Prostate gland (tissue), 2 donors: ENCODE data around the gene ABCC3. TPM values are rescaled to one million over a fixed set of nuclear protein-coding genes. Genes with fewer than 3 reads are reported as not detected.

ENCODE experiments used
- DNase-seq: peaks from one replicate; pipeline ENCODE4 v3.0.0-alpha.2; 2019; ENCODE audit warnings: low spot score
- H3K27ac ChIP-seq, 2 donors: fragments of 200-600 bp; sonication (generic); 2 replicates each; pipeline ENCODE4 v1.5.1; 2017 to 2019
- H3K27me3 ChIP-seq: fragments of 200-600 bp; sonication (generic); replicated peaks from 2 replicates; pipeline ENCODE4 v1.5.1; 2019; ENCODE audit not compliant: insufficient read depth
- H3K36me3 ChIP-seq, 2 donors: fragments of 200-600 bp; sonication (generic); 1 replicate in 1 of 2; 2 replicates in 1 of 2; pipeline versions ENCODE4 v1.5.1 to v1.8.1; 2017 to 2019
- H3K4me1 ChIP-seq: fragments of 200-600 bp; sonication (generic); replicated peaks from 2 replicates; pipeline ENCODE4 v1.5.1; 2019
- H3K4me3 ChIP-seq, 2 donors: fragments of 200-600 bp; sonication (generic); 2 replicates each; pipeline ENCODE4 v1.5.1; 2017 to 2019
- H3K9me3 ChIP-seq: fragments of 200-600 bp; sonication (generic); 2 replicates; pipeline ENCODE4 v1.5.1; 2017
- POLR2A ChIP-seq: fragments of 450-650 bp; IDR thresholded peaks from one replicate; pipeline ENCODE4 v1.6.1; 2016; ENCODE audit warnings: antibody characterized with exemption, mild to moderate bottlenecking
- POLR2AphosphoS5 ChIP-seq: sonication (generic); formaldehyde crosslinking; IDR thresholded peaks from one replicate; pipeline ENCODE4 v1.6.1; 2017; ENCODE audit warnings: antibody characterized with exemption
- WGBS: methylation state at CpG from one replicate; pipeline ENCODE4 v1.1.5; 2018; 5-methylcytosine and 5-hydroxymethylcytosine counted together
- intact Hi-C: fragments of 100-400 bp; cut with DNase I; formaldehyde crosslinking; loops from one replicate; pipeline ENCODE4 v1.14.2; 2022
- total RNA-seq, 2 donors: library from RNA; depleted of rRNA; stranded (reverse); fragments of >200 nt; gene quantifications; one replicate each; pipeline ENCODE4 v1.1.0, GENCODE V29; 2016
- TF ChIP-seq, protein P1 (sequence below), 4 experiments: fragments of 200-600 bp in 2 of 4; fragments of 450-650 bp in 2 of 4; sonication (generic) in 2 of 4; IDR thresholded peaks; 1 replicate in 3 of 4; 2 replicates in 1 of 4; pipeline ENCODE4 v1.5.1; 2016 to 2019; ENCODE audit warnings: antibody characterized with exemption in 4 of 4, mild to moderate bottlenecking in 2 of 4, moderate library complexity in 2 of 4

ABCC3 gene
- total RNA-seq, 2 donors from 2014 or later: 65.9 to 66.1 TPM

GRCh38 chr17:50656509-50656908 lies 21.8 kb downstream of the ABCC3 start:
- no peak overlapping the region for H3K4me3 ChIP-seq
- no peaks in the 10 kb centered on the region for H3K9me3 ChIP-seq
- no peaks in the 10 kb centered on the region for H3K36me3 ChIP-seq
- WGBS: 100% methylated on average over 5 of the region's 5 CpGs
- H3K4me1 ChIP-seq: peaks cover 13% of the 10 kb centered on the region
- no peaks in the 10 kb centered on the region for H3K27me3 ChIP-seq
- intact Hi-C loops: no loop called here
- DNase-seq: no peak
- TF ChIP-seq POLR2A (no peak), POLR2AphosphoS5 (no peak)
- H3K27ac ChIP-seq: no peak overlapping the region

DNA sequence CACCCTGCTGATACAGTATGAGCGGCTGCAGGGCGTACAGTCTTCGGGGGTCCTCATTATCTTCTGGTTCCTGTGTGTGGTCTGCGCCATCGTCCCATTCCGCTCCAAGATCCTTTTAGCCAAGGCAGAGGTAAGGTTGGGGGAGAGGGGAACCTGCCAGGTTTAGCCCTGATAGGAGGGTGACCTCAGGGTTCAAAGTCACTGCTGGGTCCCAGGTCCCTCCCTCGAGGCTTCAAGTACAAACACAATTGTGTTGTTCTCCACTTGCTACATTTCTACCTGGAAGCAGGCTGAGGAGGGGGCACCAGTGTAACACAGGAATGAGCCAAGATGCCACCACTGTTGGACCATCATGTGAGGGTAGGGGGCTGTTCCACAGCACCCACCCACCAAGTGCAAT lies 22.4 kb downstream of the ABCC3 start:
- H3K4me3 ChIP-seq: no peak overlapping the region
- H3K27me3 ChIP-seq: no peaks in the 10 kb centered on the region
- no peak for DNase-seq
- no peaks in the 10 kb centered on the region for H3K36me3 ChIP-seq
- H3K9me3 ChIP-seq: no peaks in the 10 kb centered on the region
- TF ChIP-seq POLR2A (no peak), POLR2AphosphoS5 (no peak)
- TF ChIP-seq, protein P1, sequence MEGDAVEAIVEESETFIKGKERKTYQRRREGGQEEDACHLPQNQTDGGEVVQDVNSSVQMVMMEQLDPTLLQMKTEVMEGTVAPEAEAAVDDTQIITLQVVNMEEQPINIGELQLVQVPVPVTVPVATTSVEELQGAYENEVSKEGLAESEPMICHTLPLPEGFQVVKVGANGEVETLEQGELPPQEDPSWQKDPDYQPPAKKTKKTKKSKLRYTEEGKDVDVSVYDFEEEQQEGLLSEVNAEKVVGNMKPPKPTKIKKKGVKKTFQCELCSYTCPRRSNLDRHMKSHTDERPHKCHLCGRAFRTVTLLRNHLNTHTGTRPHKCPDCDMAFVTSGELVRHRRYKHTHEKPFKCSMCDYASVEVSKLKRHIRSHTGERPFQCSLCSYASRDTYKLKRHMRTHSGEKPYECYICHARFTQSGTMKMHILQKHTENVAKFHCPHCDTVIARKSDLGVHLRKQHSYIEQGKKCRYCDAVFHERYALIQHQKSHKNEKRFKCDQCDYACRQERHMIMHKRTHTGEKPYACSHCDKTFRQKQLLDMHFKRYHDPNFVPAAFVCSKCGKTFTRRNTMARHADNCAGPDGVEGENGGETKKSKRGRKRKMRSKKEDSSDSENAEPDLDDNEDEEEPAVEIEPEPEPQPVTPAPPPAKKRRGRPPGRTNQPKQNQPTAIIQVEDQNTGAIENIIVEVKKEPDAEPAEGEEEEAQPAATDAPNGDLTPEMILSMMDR (IDR thresholded peaks at IDR 0.05): no peak
- H3K27ac ChIP-seq: no peak overlapping the region
- 93% methylated on average over 7 of the region's 7 CpGs for WGBS
- intact Hi-C loops: no loop called here
- peaks cover 19% of the 10 kb centered on the region for H3K4me1 ChIP-seq

DNA sequence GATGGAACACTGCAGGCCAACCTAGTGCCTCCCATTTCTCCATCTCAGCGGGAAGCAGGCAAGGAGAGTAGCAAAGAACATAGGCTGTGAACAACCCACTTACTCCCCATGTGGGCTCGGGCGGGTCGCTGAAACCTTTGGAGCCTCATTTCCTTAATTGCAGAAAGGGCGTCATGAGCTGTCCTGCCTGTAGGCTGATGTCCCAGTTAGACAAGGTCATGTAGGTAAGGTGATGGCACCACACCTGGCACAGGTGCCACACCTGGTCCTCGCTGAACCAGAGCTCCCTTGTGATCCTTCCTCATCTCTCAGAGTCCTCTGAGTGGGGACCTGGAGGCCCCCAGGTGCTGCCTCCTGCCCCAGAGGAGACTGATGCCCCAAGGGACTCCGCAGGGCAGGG lies 22.9 kb downstream of the ABCC3 start:
- Histone ChIP-seq H3K27ac (no peak overlapping the region), H3K36me3 (no peaks in the 10 kb centered on the region), H3K9me3 (no peaks in the 10 kb centered on the region), H3K27me3 (no peaks in the 10 kb centered on the region), H3K4me3 (no peak overlapping the region), H3K4me1 (peaks cover 19% of the 10 kb centered on the region)
- 83% methylated on average over 7 of the region's 7 CpGs for WGBS
- TF ChIP-seq, protein P1 (IDR thresholded peaks at IDR 0.05): no peak
- TF ChIP-seq POLR2A: no peak
- TF ChIP-seq POLR2AphosphoS5: no peak
- DNase-seq: no peak
- intact Hi-C loops: no loop called here

GRCh38 chr17:50658616-50659015 lies 23.9 kb downstream of the ABCC3 start:
- H3K4me1 ChIP-seq: peaks cover 19% of the 10 kb centered on the region
- TF ChIP-seq, protein P1 (IDR thresholded peaks at IDR 0.05): no peak
- TF ChIP-seq POLR2A: no peak
- no peak for TF ChIP-seq POLR2AphosphoS5
- H3K27ac ChIP-seq: no peak overlapping the region
- H3K4me3 ChIP-seq: no peak overlapping the region
- no peaks in the 10 kb centered on the region for H3K9me3 ChIP-seq
- 67% methylated on average over 6 of the region's 6 CpGs for WGBS
- H3K36me3 ChIP-seq: no peaks in the 10 kb centered on the region
- H3K27me3 ChIP-seq: no peaks in the 10 kb centered on the region
- intact Hi-C loops: no loop called here
- no peak for DNase-seq

DNA sequence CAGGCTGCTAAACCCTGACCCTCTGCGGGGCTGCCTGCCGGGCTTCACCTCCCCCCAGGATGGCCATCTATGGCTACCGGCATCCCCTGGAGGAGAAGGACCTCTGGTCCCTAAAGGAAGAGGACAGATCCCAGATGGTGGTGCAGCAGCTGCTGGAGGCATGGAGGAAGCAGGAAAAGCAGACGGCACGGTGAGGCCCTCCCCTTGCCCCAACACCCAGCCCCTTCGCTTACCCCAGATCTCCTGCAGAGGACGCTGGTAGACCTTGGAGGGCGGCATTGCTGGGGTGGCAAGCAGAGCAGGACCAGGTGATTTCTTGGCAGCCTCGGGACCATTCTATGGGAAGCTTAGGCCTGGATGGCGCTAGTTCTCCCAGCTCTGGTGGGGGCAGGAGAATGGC lies 24.5 kb downstream of the ABCC3 start:
- Histone ChIP-seq H3K27me3 (no peaks in the 10 kb centered on the region), H3K27ac (no peak overlapping the region), H3K36me3 (no peaks in the 10 kb centered on the region), H3K4me3 (no peak overlapping the region), H3K4me1 (peaks cover 19% of the 10 kb centered on the region), H3K9me3 (no peaks in the 10 kb centered on the region)
- no peak for DNase-seq
- TF ChIP-seq, protein P1 (IDR thresholded peaks at IDR 0.05): no peak
- TF ChIP-seq POLR2A (no peak), POLR2AphosphoS5 (no peak)
- intact Hi-C loops: no loop called here
- 88% methylated on average over 10 of the region's 10 CpGs for WGBS
